ENCODE measurements around the gene MAP4K3.

The MAP4K3 gene

DNA sequence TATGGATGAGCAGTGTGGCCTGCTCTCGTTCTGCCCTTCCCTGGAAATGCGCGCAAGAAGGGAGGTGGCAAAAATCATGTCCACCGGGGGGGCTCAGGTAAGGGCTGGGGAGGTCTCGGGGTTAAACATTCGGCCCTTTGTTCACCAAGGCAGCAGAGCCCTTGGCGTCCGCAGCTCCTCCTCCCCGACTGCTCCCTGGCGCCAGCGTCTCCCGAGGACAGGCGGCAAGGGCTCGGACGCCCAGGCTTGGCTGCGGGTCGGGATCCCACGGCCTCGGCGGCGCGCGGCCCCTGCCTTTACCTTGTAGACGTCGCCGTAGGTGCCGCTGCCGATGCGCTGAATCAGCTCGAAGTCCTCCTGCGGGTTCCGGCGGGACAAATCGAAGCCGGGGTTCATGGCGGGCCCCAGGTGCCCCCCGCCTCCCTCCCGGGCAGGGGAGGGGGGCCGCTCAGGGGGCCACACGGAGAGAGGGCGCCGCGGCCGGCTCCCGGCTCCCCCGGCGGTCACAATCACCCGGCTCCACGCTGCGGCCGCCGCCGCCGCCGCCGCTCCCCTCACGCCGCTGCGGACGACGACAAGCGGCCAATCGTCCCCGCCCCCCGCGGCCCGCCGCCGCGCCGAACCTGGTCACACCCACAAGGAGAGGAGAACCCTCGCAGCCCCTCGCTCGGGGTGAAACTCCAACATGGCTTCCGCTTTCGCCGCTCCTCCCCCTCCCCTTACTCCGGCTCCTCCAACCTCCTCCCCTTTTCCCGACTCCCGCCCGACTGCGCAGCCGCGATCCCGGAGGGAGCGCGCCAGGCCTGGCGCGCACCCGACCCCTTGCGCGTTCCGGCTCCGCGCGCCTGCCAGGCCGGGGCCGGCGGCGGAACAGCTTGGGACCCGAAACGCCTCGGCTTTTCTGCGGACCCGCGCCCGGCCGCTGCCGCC, at the start of gene MAP4K3:
Gene MAP4K3 (minus strand): TSS at position 694 of the 930 bp plus-strand sequence. CDS start 298 bp downstream, at position 396.
- peak; percentile 95 for DNase-seq (ENCODE audit: low spot score)

- DNase-seq (ENCODE audit: low spot score) = no peak
These were observed 49.0 kb upstream of the MAP4K3 start for GRCh38 chr2:39486071-39486470.

GRCh38 chr2:39484620-39485495, 47.8 kb upstream of the MAP4K3 start:
- no peak for DNase-seq (ENCODE audit: low spot score)

- DNase-seq (ENCODE audit: low spot score) = no peak
These were observed 47.1 kb upstream of the MAP4K3 start for GRCh38 chr2:39484206-39484605.

- DNase-seq (ENCODE audit: low spot score) = no peak
These were observed 46.4 kb upstream of the MAP4K3 start for GRCh38 chr2:39483534-39483933.

DNA sequence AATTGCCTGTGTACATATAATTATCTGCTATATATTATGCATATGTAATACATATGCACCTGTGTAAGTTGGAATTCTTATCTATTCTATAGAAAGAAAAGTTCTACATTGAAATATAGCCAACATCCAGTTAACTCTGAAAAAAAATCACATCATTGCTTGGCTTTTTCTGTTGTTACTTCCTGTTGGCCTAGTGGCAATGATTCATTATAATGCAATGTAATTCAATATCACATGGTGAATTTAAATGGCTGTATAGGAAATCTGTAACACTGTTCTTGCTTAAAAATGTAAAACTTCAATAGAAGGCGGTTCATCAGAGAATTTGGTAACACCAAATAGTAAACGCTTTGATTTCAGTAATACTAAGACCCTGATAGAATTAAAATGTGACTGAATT, 44.5 kb upstream of the MAP4K3 start:
- DNase-seq (ENCODE audit: low spot score) = peak; percentile 53

- no peak for DNase-seq (ENCODE audit: low spot score)
These were observed 42.6 kb upstream of the MAP4K3 start for GRCh38 chr2:39479696-39480095.

- no peak for DNase-seq (ENCODE audit: low spot score)
These were observed 42.1 kb upstream of the MAP4K3 start for GRCh38 chr2:39479053-39479670.

- no peak for DNase-seq (ENCODE audit: low spot score)
These were observed 39.4 kb upstream of the MAP4K3 start for GRCh38 chr2:39476524-39476923.

DNA sequence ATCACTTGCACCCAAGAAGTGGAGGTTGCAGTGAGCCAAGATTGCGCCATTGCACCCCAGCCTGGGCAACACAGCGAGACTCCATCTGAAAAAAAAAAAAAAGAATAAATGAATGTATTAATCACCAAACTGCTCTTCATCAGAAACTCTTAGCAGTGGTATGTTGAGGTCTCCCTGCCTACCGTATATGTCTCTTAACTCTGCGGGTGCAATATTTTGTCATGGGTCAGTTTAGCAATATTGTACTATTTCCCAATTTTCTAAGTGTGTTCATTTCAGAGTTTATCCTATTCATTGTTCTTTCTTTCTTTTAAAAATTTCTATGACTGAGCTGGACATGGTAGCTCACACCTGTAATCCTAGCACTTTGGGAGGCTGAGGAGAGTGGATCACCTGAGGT, 37.9 kb upstream of the MAP4K3 start:
- DNase-seq (ENCODE audit: low spot score) = no peak

GRCh38 chr2:39470580-39470979, 33.5 kb upstream of the MAP4K3 start:
- no peak for DNase-seq (ENCODE audit: low spot score)

DNA sequence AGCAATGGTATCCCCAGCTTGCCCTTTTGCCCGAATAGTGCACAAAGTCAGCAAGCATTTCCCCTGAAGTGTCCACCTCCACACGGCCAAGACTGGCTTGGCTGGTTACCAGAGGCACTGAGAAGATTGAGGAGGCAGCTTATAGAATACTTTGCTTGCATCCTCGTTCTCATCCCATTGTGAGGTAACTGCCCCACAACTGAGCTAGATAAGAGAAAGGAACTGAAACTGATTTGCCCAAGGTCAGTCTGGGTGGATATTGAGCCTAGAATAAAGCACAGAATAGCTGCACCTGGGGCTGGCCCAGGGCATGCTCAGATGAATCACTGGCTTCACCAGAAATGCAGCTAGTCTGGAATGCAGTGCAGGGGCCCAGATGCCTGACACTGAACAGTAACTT, 32.7 kb upstream of the MAP4K3 start:
- DNase-seq (ENCODE audit: low spot score) = peak; percentile 51

- DNase-seq (ENCODE audit: low spot score) = no peak
These were observed 31.7 kb upstream of the MAP4K3 start for GRCh38 chr2:39468579-39469451.

DNA sequence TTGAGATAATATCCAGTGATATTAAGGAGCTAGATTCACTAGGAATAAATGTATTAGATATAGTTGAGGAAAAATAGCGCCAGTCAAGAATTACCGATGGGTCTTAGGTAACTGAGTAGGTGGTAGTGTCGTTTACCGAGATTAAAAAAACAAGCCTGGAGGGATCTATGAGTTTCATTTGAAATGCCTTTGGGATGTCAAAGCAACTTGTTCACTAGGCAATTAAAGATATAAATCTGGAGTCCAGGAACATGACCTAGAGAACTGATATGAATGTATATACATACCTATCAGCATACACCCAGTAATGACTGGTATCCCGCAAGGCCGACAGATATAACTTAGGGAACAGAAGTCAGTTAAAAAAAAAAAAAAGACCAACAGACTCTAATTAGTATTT, 29.2 kb upstream of the MAP4K3 start:
- no peak for DNase-seq (ENCODE audit: low spot score)

DNA sequence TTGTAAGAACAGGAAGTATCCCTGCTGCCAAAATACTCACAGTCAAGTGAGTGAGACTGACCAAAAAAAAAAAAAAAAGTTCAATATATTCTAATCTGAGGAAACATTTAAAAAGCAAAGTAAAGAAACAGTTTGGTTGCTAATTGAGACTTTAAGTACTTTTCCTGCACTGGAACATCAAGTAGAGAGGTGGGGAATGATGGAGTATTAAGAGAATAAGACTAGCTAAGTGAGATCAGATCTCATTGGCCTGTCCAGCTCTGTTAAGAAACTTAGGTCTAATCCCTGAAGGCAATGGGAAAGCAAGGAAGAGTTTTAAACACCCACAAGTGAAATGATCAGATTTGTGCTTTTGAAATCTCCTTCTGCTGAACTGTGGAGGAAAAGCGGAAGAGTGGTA, 27.8 kb upstream of the MAP4K3 start:
- DNase-seq (ENCODE audit: low spot score) = no peak

GRCh38 chr2:39455826-39456225, 18.7 kb upstream of the MAP4K3 start:
- DNase-seq (ENCODE audit: low spot score) = no peak

GRCh38 chr2:39452396-39452795, 15.3 kb upstream of the MAP4K3 start:
- DNase-seq (ENCODE audit: low spot score) = no peak

DNA sequence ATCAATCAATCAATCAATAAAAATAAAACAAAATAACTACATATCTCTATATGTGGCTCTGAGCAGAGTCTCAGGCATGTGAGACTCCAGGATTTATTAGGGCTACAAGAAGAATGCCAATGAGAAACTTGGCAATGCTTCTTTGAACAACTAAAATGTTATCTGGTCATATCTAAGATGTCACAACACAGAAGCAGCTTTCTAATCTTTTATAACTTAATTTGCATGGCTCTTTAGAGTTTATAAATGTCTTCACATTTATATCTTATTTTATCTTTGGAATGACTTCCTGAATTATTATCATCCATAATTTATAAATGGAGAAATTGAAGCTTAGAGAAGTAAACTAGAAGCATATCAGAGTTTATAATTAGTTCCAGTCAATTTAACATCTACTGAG, 14.9 kb upstream of the MAP4K3 start:
- no peak for DNase-seq (ENCODE audit: low spot score)

DNA sequence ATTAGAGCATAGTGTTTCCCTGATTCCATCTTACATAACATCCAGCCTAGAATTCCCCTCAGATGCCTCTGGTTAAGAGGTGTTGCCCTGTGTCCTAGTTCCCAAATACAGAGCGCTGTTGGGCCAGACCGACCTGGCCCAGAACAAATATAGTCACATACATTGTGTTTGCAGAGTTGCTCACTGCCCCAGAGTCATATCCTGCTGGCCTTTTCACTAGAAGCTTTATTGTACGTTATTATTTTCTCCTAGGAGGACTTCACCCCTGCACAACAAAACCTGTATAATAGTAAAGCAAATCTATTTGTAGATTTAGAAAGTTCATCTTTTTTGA, 11.1 kb upstream of the MAP4K3 start:
- no peak for DNase-seq (ENCODE audit: low spot score)

GRCh38 chr2:39447266-39448168, 10.4 kb upstream of the MAP4K3 start:
- no peak for DNase-seq (ENCODE audit: low spot score)

DNA sequence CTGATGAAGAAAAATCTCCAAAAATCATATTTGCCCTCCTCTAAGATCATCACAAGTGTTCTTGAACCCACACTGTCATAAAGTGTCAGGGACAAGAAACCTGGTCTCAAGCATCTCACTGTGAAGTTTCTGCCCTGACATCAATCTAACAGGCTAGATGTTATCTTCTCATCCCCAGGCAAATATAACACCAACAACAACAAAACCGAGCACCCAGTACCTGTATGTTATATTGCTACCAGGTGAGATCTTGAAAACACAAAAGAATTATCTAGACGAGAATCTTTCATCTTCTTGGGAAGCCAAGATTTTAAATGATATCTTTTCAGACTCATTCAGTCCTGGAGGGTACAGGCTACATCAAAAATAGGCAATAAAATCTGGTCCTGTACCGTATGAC, 8.8 kb upstream of the MAP4K3 start:
- no peak for DNase-seq (ENCODE audit: low spot score)
